HL-60 (cell line): ENCODE results near the gene THSD7B.

Experiments used
- DNase-seq, 2 experiments: peaks; one replicate each; pipeline ENCODE4 v3.0.0-alpha.2; 2010 to 2020; ENCODE audit warnings: low read depth in 1 of 2, low spot score in 1 of 2
- H3K27ac ChIP-seq: fragments of 250-450 bp; sonication (Bioruptor Pico); replicated peaks from 2 replicates; pipeline ENCODE4 v1.5.1; 2020; ENCODE audit warnings: mild to moderate bottlenecking, moderate library complexity
- H3K27me3 ChIP-seq: fragments of 250-450 bp; sonication (Bioruptor Pico); 2 replicates; pipeline ENCODE4 v1.5.1; 2021; ENCODE audit warnings: mild to moderate bottlenecking, moderate library complexity; ENCODE audit not compliant: insufficient read depth, poor library complexity, severe bottlenecking
- H3K4me3 ChIP-seq: replicated peaks from 2 replicates; pipeline ENCODE4 v1.5.1; 2011; ENCODE audit warnings: mild to moderate bottlenecking, control low read depth, low read length; ENCODE audit not compliant: insufficient read depth
- CTCF ChIP-seq: IDR thresholded peaks from one replicate; pipeline ENCODE4 v1.5.1; 2011; ENCODE audit warnings: low read length, control low read depth, inconsistent platforms; ENCODE audit not compliant: insufficient read depth
- GABPA ChIP-seq: IDR thresholded peaks from 2 replicates; pipeline ENCODE4 v1.6.1; 2012; ENCODE audit warnings: low read depth
- POLR2AphosphoS5 ChIP-seq: IDR thresholded peaks from 2 replicates; pipeline ENCODE4 v1.6.1; 2012; ENCODE audit warnings: low read depth
- REST ChIP-seq: IDR thresholded peaks from 2 replicates; pipeline ENCODE4 v1.6.1; 2012; ENCODE audit warnings: low read depth; ENCODE audit not compliant: insufficient replicate concordance
- SPI1 ChIP-seq: IDR thresholded peaks from 2 replicates; pipeline ENCODE4 v1.6.1; 2012; ENCODE audit warnings: low read depth, mild to moderate bottlenecking, borderline replicate concordance

Gene THSD7B

GRCh38 chr2:137036619-137037018 is 271.3 kb downstream of the THSD7B start:
- H3K27me3 ChIP-seq = no peaks in the 10 kb centered on the region
- H3K4me3 ChIP-seq = no peak overlapping the region
- no peak overlapping the region for H3K27ac ChIP-seq
- no peak for DNase-seq
- TF ChIP-seq SPI1 = no peak
- no peak for TF ChIP-seq CTCF
- no peak for TF ChIP-seq POLR2AphosphoS5
- no peak for TF ChIP-seq REST
- TF ChIP-seq GABPA = no peak

- no peak for TF ChIP-seq CTCF
- TF ChIP-seq POLR2AphosphoS5 = no peak
- TF ChIP-seq REST = no peak
- TF ChIP-seq SPI1 = no peak
- TF ChIP-seq GABPA = no peak
- Histone ChIP-seq H3K27me3 (peaks cover 3% of the 10 kb centered on the region), H3K4me3 (no peak overlapping the region), H3K27ac (no peak overlapping the region)
- no peak for DNase-seq
Observed at GRCh38 chr2:137039482-137040152, 274.3 kb downstream of the THSD7B start.

- Histone ChIP-seq H3K27me3 (no peaks in the 10 kb centered on the region), H3K4me3 (no peak overlapping the region), H3K27ac (no peak overlapping the region)
- TF ChIP-seq GABPA = no peak
- no peak for DNase-seq
Observed at GRCh38 chr2:137047369-137047768, 282.0 kb downstream of the THSD7B start.

- DNase-seq = no peak
- no peak overlapping the region for H3K4me3 ChIP-seq
- TF ChIP-seq REST = no peak
- TF ChIP-seq CTCF = no peak
- TF ChIP-seq POLR2AphosphoS5 = no peak
- TF ChIP-seq SPI1 = no peak
- no peak for TF ChIP-seq GABPA
- no peak overlapping the region for H3K27ac ChIP-seq
- H3K27me3 ChIP-seq = no peaks in the 10 kb centered on the region
Observed at GRCh38 chr2:137048455-137048854, 283.1 kb downstream of the THSD7B start.
